Fibroblast of lung (primary cell): Measurements from ENCODE around the gene BCAT1.

Source experiments
- EZH2 ChIP-seq: IDR thresholded peaks from 2 replicates; pipeline ENCODE4 v1.5.1; 2012; ENCODE audit warnings: low read length, control low read depth, mild to moderate bottlenecking; ENCODE audit errors: missing control alignments
- TF ChIP-seq, protein P1 (sequence below), 2 donors: IDR thresholded peaks in 1 of 2; conservative IDR thresholded peaks in 1 of 2; 1 replicate in 1 of 2; 2 replicates in 1 of 2; pipeline ENCODE4 v1.5.1; 2011 to 2012; ENCODE audit warnings: low read length in 2 of 2, control low read depth in 1 of 2, inconsistent platforms in 1 of 2, low read depth in 1 of 2, mild to moderate bottlenecking in 1 of 2

DNA sequence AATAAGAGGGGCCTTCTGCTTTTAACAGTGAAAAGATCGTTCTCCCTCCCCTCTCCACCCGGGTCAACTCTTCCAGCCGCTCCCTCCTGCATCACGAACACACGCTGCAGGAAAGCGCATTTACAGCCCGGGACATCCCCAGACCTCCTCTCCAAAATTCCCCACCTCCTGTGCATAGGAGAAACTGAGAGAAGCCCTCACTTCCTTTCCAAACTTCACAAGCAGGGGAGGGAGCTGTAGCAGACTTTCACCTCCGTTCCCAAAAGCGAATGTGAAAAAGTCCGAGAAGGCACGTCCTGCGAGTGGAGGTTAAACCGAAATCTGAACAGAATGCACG, 513 bp downstream of the BCAT1 start:
- TF ChIP-seq, protein P1, sequence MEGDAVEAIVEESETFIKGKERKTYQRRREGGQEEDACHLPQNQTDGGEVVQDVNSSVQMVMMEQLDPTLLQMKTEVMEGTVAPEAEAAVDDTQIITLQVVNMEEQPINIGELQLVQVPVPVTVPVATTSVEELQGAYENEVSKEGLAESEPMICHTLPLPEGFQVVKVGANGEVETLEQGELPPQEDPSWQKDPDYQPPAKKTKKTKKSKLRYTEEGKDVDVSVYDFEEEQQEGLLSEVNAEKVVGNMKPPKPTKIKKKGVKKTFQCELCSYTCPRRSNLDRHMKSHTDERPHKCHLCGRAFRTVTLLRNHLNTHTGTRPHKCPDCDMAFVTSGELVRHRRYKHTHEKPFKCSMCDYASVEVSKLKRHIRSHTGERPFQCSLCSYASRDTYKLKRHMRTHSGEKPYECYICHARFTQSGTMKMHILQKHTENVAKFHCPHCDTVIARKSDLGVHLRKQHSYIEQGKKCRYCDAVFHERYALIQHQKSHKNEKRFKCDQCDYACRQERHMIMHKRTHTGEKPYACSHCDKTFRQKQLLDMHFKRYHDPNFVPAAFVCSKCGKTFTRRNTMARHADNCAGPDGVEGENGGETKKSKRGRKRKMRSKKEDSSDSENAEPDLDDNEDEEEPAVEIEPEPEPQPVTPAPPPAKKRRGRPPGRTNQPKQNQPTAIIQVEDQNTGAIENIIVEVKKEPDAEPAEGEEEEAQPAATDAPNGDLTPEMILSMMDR (conservative IDR thresholded peaks at IDR 0.05 in 1 of 2, IDR thresholded peaks at IDR 0.05 in 1 of 2; ENCODE audit: low read depth in 1 of 2, low read length in 2 of 2): no peak
- no peak for TF ChIP-seq EZH2
